Uterus (tissue), 4 donors: ENCODE results near the gene BCAT1. TPM values are rescaled to one million over a fixed set of nuclear protein-coding genes. Genes with fewer than 3 reads are reported as not detected.

Source experiments
- DNase-seq, 2 donors: peaks; one replicate each; pipeline ENCODE4 v3.0.0-alpha.2; 2019 to 2020
- H3K27ac ChIP-seq, 2 donors: fragments of 200-600 bp; sonication (generic); 1 replicate in 1 of 2; 2 replicates in 1 of 2; pipeline ENCODE4 v1.5.1; 2016 to 2018
- H3K27me3 ChIP-seq, 2 donors: fragments of 200-600 bp; sonication (generic); one replicate each; pipeline ENCODE4 v1.5.1; 2018 to 2019; ENCODE audit warnings: control low read depth in 1 of 2
- H3K36me3 ChIP-seq, 2 donors: fragments of 200-600 bp; sonication (generic); one replicate each; pipeline ENCODE4 v1.5.1; 2019; ENCODE audit warnings: control low read depth in 1 of 2
- H3K4me1 ChIP-seq, 2 donors: fragments of 200-600 bp; sonication (generic); one replicate each; pipeline ENCODE4 v1.5.1; 2018 to 2019; ENCODE audit warnings: control low read depth in 1 of 2
- H3K4me3 ChIP-seq, 2 donors: fragments of 200-600 bp; sonication (generic); 1 replicate in 1 of 2; 2 replicates in 1 of 2; pipeline ENCODE4 v1.5.1; 2018 to 2019; ENCODE audit warnings: mild to moderate bottlenecking in 1 of 2
- H3K9me3 ChIP-seq, 2 donors: fragments of 200-600 bp; sonication (generic); one replicate each; pipeline ENCODE4 v1.5.1; 2019; ENCODE audit warnings: control low read depth in 1 of 2
- CTCF ChIP-seq, 4 experiments: fragments of 200-600 bp in 2 of 4; fragments of 450-650 bp in 2 of 4; sonication (generic) in 2 of 4; IDR thresholded peaks; one replicate each; pipeline ENCODE4 v1.5.1; 2016 to 2019; ENCODE audit warnings: antibody characterized with exemption in 4 of 4, mild to moderate bottlenecking in 2 of 4, moderate library complexity in 1 of 4
- POLR2A ChIP-seq, 2 donors: fragments of 450-650 bp; IDR thresholded peaks; one replicate each; pipeline ENCODE4 v1.6.1; 2016; ENCODE audit warnings: antibody characterized with exemption in 2 of 2, mild to moderate bottlenecking in 1 of 2, moderate library complexity in 1 of 2
- intact Hi-C: fragments of 100-400 bp; cut with DNase I; formaldehyde crosslinking; loops from one replicate; pipeline ENCODE4 v1.15.1; 2023; ENCODE audit warnings: low total_unique reads
- total RNA-seq, 4 donors: library from RNA; depleted of rRNA in 3 of 4; stranded (reverse); fragments of >200 nt in 3 of 4; gene quantifications; one replicate each; pipeline versions ENCODE4 v1.1.0 to v1.2.4, GENCODE V29; 2014 to 2023
- donor health status: DM: yes; HTN: yes; CAD: no.

BCAT1 gene
- total RNA-seq, 4 donors from 2014 or later, result 23.6 to 221 (median 59.7) TPM

DNA sequence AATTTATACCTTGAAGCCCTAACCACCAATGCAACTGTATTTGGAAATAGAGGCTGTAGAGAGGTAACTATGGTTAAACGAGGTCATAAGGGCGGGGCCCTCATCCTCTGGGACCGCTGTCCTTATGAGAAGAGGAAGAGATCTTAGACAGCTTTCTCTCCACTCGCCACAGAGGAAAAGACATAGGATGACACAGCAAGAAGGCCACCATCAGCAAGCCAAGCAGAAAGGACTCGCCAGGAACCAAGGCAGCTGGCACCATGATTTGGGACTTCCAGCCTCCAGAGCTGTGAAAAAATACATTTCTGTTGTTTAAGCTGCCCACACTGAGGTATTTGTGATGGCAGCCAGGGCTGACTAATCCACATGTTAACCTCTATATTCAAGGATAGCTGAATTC is 30.4 kb upstream of the BCAT1 start:
- H3K9me3 ChIP-seq, result no peaks in the 10 kb centered on the region
- DNase-seq, result no peak
- H3K27ac ChIP-seq, result no peak overlapping the region
- intact Hi-C loops, result no loop called here
- no peak overlapping the region for H3K4me3 ChIP-seq
- H3K4me1 ChIP-seq, result no peaks in the 10 kb centered on the region
- H3K36me3 ChIP-seq, result no peaks in the 10 kb centered on the region
- TF ChIP-seq CTCF (IDR thresholded peaks at IDR 0.05), result no peak
- H3K27me3 ChIP-seq, result no peaks in the 10 kb centered on the region

DNA sequence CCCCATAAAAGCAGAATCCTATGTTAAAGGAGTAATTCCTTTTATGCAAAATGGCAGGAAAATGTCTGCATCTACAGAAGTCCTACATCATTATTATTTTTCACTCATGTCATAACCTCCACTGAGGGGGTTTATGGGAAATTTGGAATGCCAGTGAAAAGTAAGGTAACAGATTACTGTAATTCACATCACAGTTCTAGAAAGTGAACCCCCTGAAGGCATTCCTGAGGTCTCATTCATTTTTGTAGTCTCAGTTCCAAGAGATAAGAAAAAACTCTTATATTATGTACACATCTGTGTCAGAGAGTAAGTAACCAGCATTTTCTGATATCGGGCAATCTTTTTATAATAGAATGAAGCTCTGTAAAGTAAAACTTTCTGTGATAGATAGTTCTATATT is 28.8 kb upstream of the BCAT1 start:
- no peak overlapping the region for H3K4me3 ChIP-seq
- no peak for TF ChIP-seq CTCF (IDR thresholded peaks at IDR 0.05)
- TF ChIP-seq POLR2A (IDR thresholded peaks at IDR 0.05), result no peak
- intact Hi-C loops, result no loop called here
- no peaks in the 10 kb centered on the region for H3K27me3 ChIP-seq
- H3K27ac ChIP-seq, result no peak overlapping the region
- no peak for DNase-seq
- H3K36me3 ChIP-seq, result no peaks in the 10 kb centered on the region
- H3K4me1 ChIP-seq, result no peaks in the 10 kb centered on the region
- H3K9me3 ChIP-seq, result no peaks in the 10 kb centered on the region

GRCh38 chr12:24977060-24977459 is 28.2 kb upstream of the BCAT1 start:
- no peak for DNase-seq
- TF ChIP-seq CTCF (IDR thresholded peaks at IDR 0.05), result no peak
- no peak for TF ChIP-seq POLR2A (IDR thresholded peaks at IDR 0.05)
- intact Hi-C loops, result no loop called here

DNA sequence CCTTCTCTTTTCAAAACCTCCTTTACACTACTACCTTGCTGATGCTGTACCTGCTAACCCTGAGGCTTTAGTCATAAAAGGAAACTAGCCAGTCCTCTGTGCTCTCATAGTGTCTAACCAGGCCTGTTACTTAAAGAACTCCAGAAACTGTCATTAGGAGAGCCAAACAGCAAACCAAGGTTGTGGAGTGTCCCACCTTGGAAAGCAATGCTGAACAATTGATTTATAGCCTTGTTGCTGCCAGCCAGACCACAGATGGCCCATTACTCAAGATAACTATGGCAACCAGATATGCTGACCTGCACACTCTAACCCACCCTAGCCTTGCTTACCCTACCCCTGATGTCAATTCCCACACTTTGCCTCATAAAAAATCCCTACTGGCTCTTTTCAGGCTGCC is 26.5 kb upstream of the BCAT1 start:
- TF ChIP-seq POLR2A (IDR thresholded peaks at IDR 0.05) (no peak), CTCF (IDR thresholded peaks at IDR 0.05) (no peak)
- Histone ChIP-seq H3K9me3 (no peaks in the 10 kb centered on the region), H3K4me1 (no peaks in the 10 kb centered on the region), H3K27me3 (no peaks in the 10 kb centered on the region), H3K27ac (no peak overlapping the region), H3K36me3 (no peaks in the 10 kb centered on the region), H3K4me3 (no peak overlapping the region)
- DNase-seq, result no peak
- intact Hi-C loops, result no loop called here

More at GRCh38 chr12:24977060-24977459, 28.2 kb upstream of the BCAT1 start:
- H3K9me3 ChIP-seq, result no peaks in the 10 kb centered on the region
- H3K27ac ChIP-seq, result no peak overlapping the region
- H3K27me3 ChIP-seq, result no peaks in the 10 kb centered on the region
- H3K36me3 ChIP-seq, result no peaks in the 10 kb centered on the region
- no peaks in the 10 kb centered on the region for H3K4me1 ChIP-seq
- H3K4me3 ChIP-seq, result no peak overlapping the region

DNA sequence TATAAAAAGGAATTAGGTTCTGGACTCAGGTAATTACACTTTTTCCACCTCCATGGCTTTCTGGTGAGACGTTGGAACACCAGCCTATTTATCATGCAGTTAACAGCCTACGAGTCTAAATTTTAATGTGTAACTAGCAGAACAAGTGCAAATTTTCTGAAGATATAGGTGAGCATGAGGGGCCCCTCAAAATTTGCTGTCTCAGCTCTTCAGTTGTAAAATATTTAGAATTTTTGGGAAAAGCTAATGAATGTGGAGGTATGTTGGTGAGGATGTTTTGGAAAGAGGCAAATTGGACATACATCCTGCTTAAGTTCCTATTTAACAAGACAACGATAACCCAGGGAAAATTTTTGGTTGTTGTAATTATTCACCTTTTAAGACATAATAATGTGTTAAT is 25.3 kb upstream of the BCAT1 start:
- intact Hi-C loops, result no loop called here
- no peak for DNase-seq
- no peaks in the 10 kb centered on the region for H3K9me3 ChIP-seq
- no peaks in the 10 kb centered on the region for H3K4me1 ChIP-seq
- no peak for TF ChIP-seq POLR2A (IDR thresholded peaks at IDR 0.05)
- no peak for TF ChIP-seq CTCF (IDR thresholded peaks at IDR 0.05)
- no peak overlapping the region for H3K4me3 ChIP-seq
- H3K27me3 ChIP-seq, result no peaks in the 10 kb centered on the region
- no peak overlapping the region for H3K27ac ChIP-seq
- no peaks in the 10 kb centered on the region for H3K36me3 ChIP-seq
